A549 (cell line): ENCODE data around the gene C11orf71. TPM values are rescaled to one million over a fixed set of nuclear protein-coding genes. Genes with fewer than 3 reads are reported as not detected.

Experiments
- CEBPB ChIP-seq, 2 experiments: fragments of >200 bp in 1 of 2; sonication (Bioruptor Twin) in 1 of 2; formaldehyde crosslinking in 1 of 2; IDR thresholded peaks; 2 replicates each; pipeline ENCODE4 v1.6.1; 2012 to 2016
- E2F6 ChIP-seq: IDR thresholded peaks from 2 replicates; pipeline ENCODE4 v1.6.1; 2012; ENCODE audit warnings: low read depth, borderline replicate concordance
- HEYL ChIP-seq: fragments of 250-450 bp; sonication (Bioruptor Pico); IDR thresholded peaks from 2 replicates; pipeline ENCODE4 v1.8.0; 2021; ENCODE audit warnings: mild to moderate bottlenecking, moderate library complexity
- MAX ChIP-seq: IDR thresholded peaks from 2 replicates; pipeline ENCODE4 v1.6.1; 2012
- MYC ChIP-seq: IDR thresholded peaks from 2 replicates; pipeline ENCODE4 v1.6.1; 2012; ENCODE audit warnings: mild to moderate bottlenecking, inconsistent platforms, low read length, improper control_type of control experiment, borderline replicate concordance
- TFCP2L1 ChIP-seq: fragments of 250-450 bp; sonication (Bioruptor Pico); IDR thresholded peaks from 2 replicates; pipeline ENCODE4 v1.5.0; 2021; ENCODE audit warnings: mild to moderate bottlenecking
- polyA plus RNA-seq, 4 experiments: library from polyadenylated mRNA; depleted of rRNA in 3 of 4; stranded (reverse); fragments of >200 nt; fragmentation: RNase III in 1 of 4; extraction: RNeasy Plus Mini Kit Qiagen cat#74134 plus additional on column Dnase treatment in 1 of 4; gene quantifications; 2 replicates in 3 of 4; 3 replicates in 1 of 4; pipeline ENCODE4 v1.2.3, GENCODE V29; 2011 to 2017

Gene C11orf71
- polyA plus RNA-seq, 2 of the 4 experiments (the other 2 are of a cell fraction): 6.0 to 9.3 TPM

GRCh38 chr11:114350022-114350421 is 50.3 kb downstream of the C11orf71 start (continued):
- TF ChIP-seq MAX (no peak), E2F6 (no peak), TFCP2L1 (CRISPR knock-in tag) (no peak), MYC (no peak), HEYL (CRISPR knock-in tag) (no peak), CEBPB (IDR thresholded peaks at IDR 0.05) (no peak)

Other genes starting within 250 kb of the C11orf71 start
- gene NNMT, start 104.1 kb downstream of the C11orf71 start, polyA plus RNA-seq (2011; rRNA removed): 285 and 296 TPM in 2 replicates
- gene NNMT, start 104.1 kb downstream of the C11orf71 start, polyA plus RNA-seq (2017; fragmentation: RNase III; extraction: RNeasy Plus Mini Kit Qiagen cat#74134 plus additional on column Dnase treatment): 295 to 421 TPM (median 390 TPM) in 3 replicates
- gene RBM7, start 155 bp upstream of the C11orf71 start, polyA plus RNA-seq (2011; rRNA removed): 41.2 and 52.2 TPM in 2 replicates
- 31.6 to 36.2 TPM (median 33.6 TPM) in 3 replicates for gene RBM7, start 155 bp upstream of the C11orf71 start, polyA plus RNA-seq (2017; fragmentation: RNase III; extraction: RNeasy Plus Mini Kit Qiagen cat#74134 plus additional on column Dnase treatment)
- gene REXO2, start 39.0 kb upstream of the C11orf71 start, polyA plus RNA-seq (2011; rRNA removed): 215 and 226 TPM in 2 replicates
- 192 to 218 TPM (median 214 TPM) in 3 replicates for gene REXO2, start 39.0 kb upstream of the C11orf71 start, polyA plus RNA-seq (2017; fragmentation: RNase III; extraction: RNeasy Plus Mini Kit Qiagen cat#74134 plus additional on column Dnase treatment)
- gene NXPE1, start 159.4 kb upstream of the C11orf71 start, polyA plus RNA-seq (2011; rRNA removed): not detected in 2 replicates
- gene NXPE1, start 159.4 kb upstream of the C11orf71 start, polyA plus RNA-seq (2017; fragmentation: RNase III; extraction: RNeasy Plus Mini Kit Qiagen cat#74134 plus additional on column Dnase treatment): not detected in 3 replicates
- not detected in 2 replicates for gene NXPE4, start 195.3 kb upstream of the C11orf71 start, polyA plus RNA-seq (2011; rRNA removed)
- not detected in 3 replicates for gene NXPE4, start 195.3 kb upstream of the C11orf71 start, polyA plus RNA-seq (2017; fragmentation: RNase III; extraction: RNeasy Plus Mini Kit Qiagen cat#74134 plus additional on column Dnase treatment)